Endothelial cell of umbilical vein (primary cell): ENCODE data around the gene ATP6V0A4. TPM values are rescaled to one million over a fixed set of nuclear protein-coding genes. Genes with fewer than 3 reads are reported as not detected.

Experiments
- BruUV-seq: library from RNA; stranded (reverse); fragments of 400-500 nt; replicated peaks from 2 replicates; lab custom pipeline; 2021; lab: Mats Ljungman, UMichigan
- CTCF ChIA-PET: fragments of 300-600, 350-600 bp; sonication (Branson Sonifier 250); formaldehyde crosslinking; loops from one replicate; lab custom pipeline; 2021; ENCODE audit warnings: antibody characterized with exemption, inconsistent platforms; lab: Charles Lee
- POLR2A ChIA-PET: fragments of 300-600, 350-600 bp; sonication (Branson Sonifier 250); formaldehyde crosslinking; loops from one replicate; lab custom pipeline; 2021; ENCODE audit warnings: antibody characterized with exemption, inconsistent platforms; lab: Charles Lee
- DNase-seq: peaks from one replicate; pipeline ENCODE4 v3.0.0-alpha.2; 2011; ENCODE audit warnings: low read depth, low spot score
- FAIRE-seq: peaks from 2 replicates; lab custom pipeline; 2011; peaks lifted over from hg19 to GRCh38; lab: Jason Lieb, UNC
- H2AFZ ChIP-seq: 2 replicates; pipeline ENCODE4 v1.6.0; 2012; ENCODE audit warnings: low read depth, low read length, control low read depth, inconsistent platforms
- H3K27ac ChIP-seq: 2 replicates; pipeline ENCODE4 v1.5.1; 2011; ENCODE audit warnings: low read depth, mild to moderate bottlenecking, control low read depth, low read length, moderate library complexity; ENCODE audit not compliant: insufficient read depth
- H3K27me3 ChIP-seq, 2 experiments: 2 replicates each; pipeline versions ENCODE4 v1.6.0 to v1.6.1; 2011; ENCODE audit warnings: low read length in 2 of 2, mixed read lengths in 1 of 2; ENCODE audit not compliant: control insufficient read depth in 2 of 2, insufficient read depth in 2 of 2
- H3K36me3 ChIP-seq, 2 experiments: 2 replicates in 1 of 2; 3 replicates in 1 of 2; pipeline ENCODE4 v1.5.1; 2011; ENCODE audit warnings: low read length in 2 of 2, mild to moderate bottlenecking in 1 of 2, moderate library complexity in 1 of 2; ENCODE audit not compliant: control insufficient read depth in 2 of 2, insufficient read depth in 2 of 2; ENCODE audit errors: extremely low read depth in 1 of 2
- H3K4me1 ChIP-seq: 3 replicates; pipeline ENCODE4 v1.5.1; 2011; ENCODE audit warnings: mild to moderate bottlenecking, low read length; ENCODE audit not compliant: control insufficient read depth, insufficient read depth; ENCODE audit errors: extremely low read depth
- H3K4me2 ChIP-seq: 2 replicates; pipeline ENCODE4 v1.6.1; 2011; ENCODE audit warnings: low read length, control low read depth, mixed read lengths; ENCODE audit not compliant: insufficient read depth
- H3K4me3 ChIP-seq, 3 experiments: fragments of 200-600 bp in 1 of 3; sonication (generic), shearing (Covaris generic) in 1 of 3; replicated peaks in 1 of 3; 2 replicates each; pipeline ENCODE4 v1.5.1; 2011 to 2016; ENCODE audit warnings: control low read depth in 3 of 3, low read length in 3 of 3, mild to moderate bottlenecking in 2 of 3, inconsistent platforms in 1 of 3, low read depth in 1 of 3, moderate library complexity in 1 of 3; ENCODE audit not compliant: insufficient read depth in 1 of 3
- H3K79me2 ChIP-seq: 2 replicates; pipeline ENCODE4 v1.6.0; 2012; ENCODE audit warnings: low read length, inconsistent platforms; ENCODE audit not compliant: control insufficient read depth, insufficient read depth
- H3K9ac ChIP-seq: replicated peaks from 2 replicates; pipeline ENCODE3; 2011; ENCODE audit warnings: low read length, control low read depth; ENCODE audit not compliant: insufficient read depth; ENCODE audit errors: extremely low read depth
- H3K9me1 ChIP-seq: replicated peaks from 3 replicates; pipeline ENCODE4 v1.6.0; 2011; ENCODE audit warnings: mild to moderate bottlenecking, low read length; ENCODE audit not compliant: control insufficient read depth, insufficient read depth; ENCODE audit errors: extremely low read depth
- H3K9me3 ChIP-seq: replicated peaks from 2 replicates; pipeline ENCODE4 v1.5.1; 2012; ENCODE audit warnings: low read length, inconsistent platforms; ENCODE audit not compliant: control insufficient read depth, insufficient read depth
- H4K20me1 ChIP-seq: replicated peaks from 2 replicates; pipeline ENCODE3; 2011; ENCODE audit warnings: mild to moderate bottlenecking, low read length; ENCODE audit not compliant: control insufficient read depth, insufficient read depth; ENCODE audit errors: extremely low read depth
- CTCF ChIP-seq, 2 donors: IDR thresholded peaks; 1 replicate in 1 of 2; 2 replicates in 1 of 2; pipeline ENCODE4 v1.5.1; 2011; ENCODE audit warnings: low read length in 2 of 2, mild to moderate bottlenecking in 2 of 2, moderate library complexity in 2 of 2, control low read depth in 1 of 2, inconsistent platforms in 1 of 2, low read depth in 1 of 2; ENCODE audit not compliant: insufficient read depth in 1 of 2; ENCODE audit errors: extremely low read depth in 1 of 2
- EZH2 ChIP-seq: IDR thresholded peaks from 2 replicates; pipeline ENCODE4 v1.6.1; 2012; ENCODE audit warnings: borderline replicate concordance, low read depth, mild to moderate bottlenecking, moderate library complexity, low read length, inconsistent platforms; ENCODE audit not compliant: severe bottlenecking
- FOS ChIP-seq: IDR thresholded peaks from 2 replicates; pipeline ENCODE4 v1.6.1; 2011; ENCODE audit warnings: mild to moderate bottlenecking, low read length, moderate library complexity, borderline replicate concordance; ENCODE audit not compliant: insufficient read depth
- JUN ChIP-seq: IDR thresholded peaks from 2 replicates; pipeline ENCODE4 v1.6.1; 2011; ENCODE audit warnings: borderline replicate concordance, low read depth; ENCODE audit not compliant: insufficient read length, insufficient read depth
- MAX ChIP-seq: IDR thresholded peaks from 2 replicates; pipeline ENCODE4 v1.6.1; 2011; ENCODE audit not compliant: insufficient read depth, insufficient read length
- MYC ChIP-seq: IDR thresholded peaks from one replicate; pipeline ENCODE4 v1.6.1; 2011; ENCODE audit warnings: mild to moderate bottlenecking, low read depth, low read length
- POLR2A ChIP-seq: IDR thresholded peaks from 2 replicates; pipeline ENCODE4 v1.6.1; 2012; ENCODE audit warnings: low read depth, mild to moderate bottlenecking, control low read depth, low read length
- POLR2AphosphoS5 ChIP-seq: IDR thresholded peaks from 2 replicates; pipeline ENCODE4 v1.6.1; 2012; ENCODE audit warnings: low read depth, mild to moderate bottlenecking, control low read depth, low read length, moderate library complexity; ENCODE audit not compliant: insufficient read depth
- dilution Hi-C: fragments of 300-500 bp; cut with MboI; formaldehyde crosslinking; loops from one replicate; pipeline ENCODE4 v1.15.0; 2019; ENCODE audit warnings: low sequenced_read_pairs; ENCODE audit not compliant: extremely low pct_ligation_motif_present
- intact Hi-C: fragments of 100-400 bp; cut with micrococcal nuclease; formaldehyde crosslinking; loops from one replicate; pipeline ENCODE4 v1.10.0; 2022
- polyA plus RNA-seq, 4 experiments: library from polyadenylated mRNA; depleted of rRNA in 3 of 4; stranded (reverse) in 3 of 4; unstranded in 1 of 4; fragments of >200 nt; gene quantifications; 2 replicates each; pipeline versions ENCODE4 v1.2.1 to v1.2.3, GENCODE V29; 2011 to 2012; ENCODE audit warnings: missing spikeins in 1 of 4
- total RNA-seq: library from RNA; stranded (reverse); gene quantifications from 2 replicates; pipeline ENCODE4 v1.2.3, GENCODE V29; 2021

ATP6V0A4 gene
- total and polyA plus RNA-seq, 2 donors (not counting 3 experiments of a cell fraction or from before 2014, with no cell fraction given), result 0.07 to 0.24 TPM

GRCh38 chr7:138679793-138680192 is 118.2 kb downstream of the ATP6V0A4 start:
- Histone ChIP-seq H3K9me3 (no peaks in the 10 kb centered on the region), H3K4me3 (no peak overlapping the region), H4K20me1 (no peaks in the 10 kb centered on the region), H2AFZ (no peak overlapping the region), H3K36me3 (no peaks in the 10 kb centered on the region), H3K27me3 (no peaks in the 10 kb centered on the region), H3K4me2 (no peak overlapping the region), H3K4me1 (no peaks in the 10 kb centered on the region), H3K79me2 (no peaks in the 10 kb centered on the region), H3K9me1 (no peaks in the 10 kb centered on the region), H3K9ac (no peak overlapping the region), H3K27ac (no peak overlapping the region)
- ChIA-PET POLR2A (no interaction called here), CTCF (no interaction called here)
- no peak for DNase-seq
- no peak for TF ChIP-seq FOS
- TF ChIP-seq EZH2, result no peak
- TF ChIP-seq MYC, result no peak
- TF ChIP-seq POLR2AphosphoS5, result no peak
- TF ChIP-seq POLR2A, result no peak
- TF ChIP-seq CTCF (IDR thresholded peaks at IDR 0.05; ENCODE audit: extremely low read depth in 1 of 2, insufficient read depth in 1 of 2, low read depth in 1 of 2, low read length in 2 of 2), result no peak
- TF ChIP-seq JUN, result no peak
- TF ChIP-seq MAX, result no peak
- FAIRE-seq, result no peak
- dilution Hi-C loops, result no loop called here
- no TSS peak for BruUV-seq
- intact Hi-C loops, result no loop called here
